ENCODE measurements around the gene IRX2.

Gene IRX2

GRCh38 chr5:2714026-2714425 lies 37.5 kb downstream of the IRX2 start:
- DNase-seq (ENCODE audit: low read depth) = no peak

GRCh38 chr5:2711446-2712425 lies 39.7 kb downstream of the IRX2 start:
- DNase-seq (ENCODE audit: low read depth) = no peak

- DNase-seq (ENCODE audit: low read depth) = no peak
These were observed 40.6 kb downstream of the IRX2 start for GRCh38 chr5:2710910-2711309.

- DNase-seq (ENCODE audit: low read depth) = no peak
These were observed 41.3 kb downstream of the IRX2 start for GRCh38 chr5:2709976-2710689.

GRCh38 chr5:2708751-2709150 lies 42.7 kb downstream of the IRX2 start:
- DNase-seq (ENCODE audit: low read depth) = no peak

- DNase-seq (ENCODE audit: low read depth) = no peak
These were observed 43.3 kb downstream of the IRX2 start for GRCh38 chr5:2708132-2708531.

GRCh38 chr5:2705861-2706260 lies 45.6 kb downstream of the IRX2 start:
- DNase-seq (ENCODE audit: low read depth) = no peak

- DNase-seq (ENCODE audit: low read depth) = no peak
These were observed 46.5 kb downstream of the IRX2 start for GRCh38 chr5:2704806-2705645.

GRCh38 chr5:2704111-2704510 lies 47.4 kb downstream of the IRX2 start:
- DNase-seq (ENCODE audit: low read depth) = no peak

- no peak for DNase-seq (ENCODE audit: low read depth)
These were observed 47.9 kb downstream of the IRX2 start for GRCh38 chr5:2703615-2704014.

GRCh38 chr5:2703041-2703440 lies 48.4 kb downstream of the IRX2 start:
- DNase-seq (ENCODE audit: low read depth) = no peak

GRCh38 chr5:2702096-2702879 lies 49.2 kb downstream of the IRX2 start:
- no peak for DNase-seq (ENCODE audit: low read depth)

- DNase-seq (ENCODE audit: low read depth) = no peak
These were observed 49.9 kb downstream of the IRX2 start for GRCh38 chr5:2701592-2701991.

- DNase-seq (ENCODE audit: low read depth) = no peak
These were observed 50.6 kb downstream of the IRX2 start for GRCh38 chr5:2700876-2701275.

GRCh38 chr5:2699686-2700085 lies 51.8 kb downstream of the IRX2 start:
- DNase-seq (ENCODE audit: low read depth) = no peak

GRCh38 chr5:2699231-2699630 lies 52.2 kb downstream of the IRX2 start:
- DNase-seq (ENCODE audit: low read depth) = no peak

- no peak for DNase-seq (ENCODE audit: low read depth)
These were observed 52.9 kb downstream of the IRX2 start for GRCh38 chr5:2698581-2698980.

GRCh38 chr5:2697446-2698200 lies 53.9 kb downstream of the IRX2 start:
- no peak for DNase-seq (ENCODE audit: low read depth)

- no peak for DNase-seq (ENCODE audit: low read depth)
These were observed 54.4 kb downstream of the IRX2 start for GRCh38 chr5:2697041-2697440.

All from stimulated activated CD8-positive, alpha-beta memory T cell treated with anti-CD3 and anti-CD28 coated beads, Interleukin-15, amount 100 ng/mL, for 24 hours (primary cell).